ENCODE data around the gene SLC35E1.

GRCh38 chr19:16587833-16588823 is 15.9 kb upstream of the SLC35E1 start:
- TF ChIP-seq CTCF (IDR thresholded peaks at IDR 0.05) = no peak
- no peak for TF ChIP-seq POLR2A (IDR thresholded peaks at IDR 0.05)

All from breast epithelium (tissue), 3 donors.